HepG2 (cell line): ENCODE results near the gene KHK. TPM values are rescaled to one million over a fixed set of nuclear protein-coding genes. Genes with fewer than 3 reads are reported as not detected.

Experiments
- CENPX ChIP-seq: sonication (generic); formaldehyde crosslinking; IDR thresholded peaks from 2 replicates; pipeline ENCODE4 v1.9.0; 2021; ENCODE audit warnings: mild to moderate bottlenecking, missing genetic modification reagents, moderate library complexity
- HES4 ChIP-seq: sonication (generic); formaldehyde crosslinking; IDR thresholded peaks from 2 replicates; pipeline ENCODE4 v1.9.0; 2021; ENCODE audit warnings: mild to moderate bottlenecking, missing genetic modification reagents, borderline replicate concordance
- JUND ChIP-seq: sonication (generic); formaldehyde crosslinking; IDR thresholded peaks from 2 replicates; pipeline ENCODE4 v1.8.0; 2022; ENCODE audit warnings: mild to moderate bottlenecking, missing genetic modification reagents
- MIER3 ChIP-seq: IDR thresholded peaks from 2 replicates; pipeline ENCODE4 v1.6.1; 2016; ENCODE audit warnings: missing compliant biosample characterization, borderline replicate concordance
- NFE2L2 ChIP-seq: fragments of 150-350 bp; IDR thresholded peaks from 2 replicates; pipeline ENCODE4 v1.6.1; 2014; ENCODE audit warnings: low read length
- NFKB2 ChIP-seq: sonication (generic); formaldehyde crosslinking; IDR thresholded peaks from 2 replicates; pipeline ENCODE4 v1.4.0; 2020; ENCODE audit warnings: missing genetic modification reagents, borderline replicate concordance
- NKX3-1 ChIP-seq: sonication (generic); formaldehyde crosslinking; IDR thresholded peaks from 2 replicates; pipeline ENCODE4 v1.5.0; 2020; ENCODE audit warnings: missing genetic modification reagents
- PLRG1 ChIP-seq: fragments of 450-650 bp; conservative IDR thresholded peaks from 2 replicates; pipeline ENCODE4 v1.6.1; 2016
- SRSF4 ChIP-seq: fragments of 200-400 bp; formaldehyde crosslinking; IDR thresholded peaks from one replicate; pipeline ENCODE4 v1.6.1; 2018; ENCODE audit warnings: mild to moderate bottlenecking, low read depth, low read length, moderate library complexity; ENCODE audit not compliant: poor library complexity, severe bottlenecking
- YY1 ChIP-seq: IDR thresholded peaks from 2 replicates; pipeline ENCODE4 v1.6.1; 2011; ENCODE audit warnings: low read length, low read depth, moderate library complexity, mild to moderate bottlenecking; ENCODE audit not compliant: insufficient read depth, insufficient replicate concordance
- ZNF256 ChIP-seq: sonication (generic); formaldehyde crosslinking; conservative IDR thresholded peaks from 2 replicates; pipeline ENCODE4 v1.4.0; 2020; ENCODE audit warnings: missing genetic modification reagents
- ZNF460 ChIP-seq: sonication (generic); formaldehyde crosslinking; IDR thresholded peaks from 2 replicates; pipeline ENCODE4 v1.5.1; 2020; ENCODE audit warnings: missing genetic modification reagents, mild to moderate bottlenecking, borderline replicate concordance
- ZNF83 ChIP-seq: sonication (generic); formaldehyde crosslinking; IDR thresholded peaks from 2 replicates; pipeline ENCODE4 v1.4.0; 2020; ENCODE audit warnings: missing genetic modification reagents, mild to moderate bottlenecking, borderline replicate concordance
- polyA plus RNA-seq, 8 experiments: library from polyadenylated mRNA; depleted of rRNA in 3 of 8; stranded (reverse) in 7 of 8; unstranded in 1 of 8; fragments of >200 nt; fragmentation: Illumina TruSeq in 4 of 8; extraction: Trizol in 4 of 8; gene quantifications; 2 replicates each; pipeline versions ENCODE4 v1.2.1 to v1.2.3, GENCODE V29; 2011 to 2016; ENCODE audit warnings: low read depth in 4 of 8, missing spikeins in 1 of 8, mixed read lengths in 1 of 8; ENCODE audit not compliant: insufficient read depth in 1 of 8
- total RNA-seq, 5 experiments: library from RNA; depleted of rRNA; stranded (reverse); fragments of >200 nt; fragmentation: Illumina TruSeq; extraction: Trizol; gene quantifications; 2 replicates each; pipeline ENCODE4 v1.2.3, GENCODE V29; 2016; ENCODE audit warnings: low read depth in 1 of 5
- TF ChIP-seq, protein P1 (sequence below): sonication (generic); formaldehyde crosslinking; conservative IDR thresholded peaks from 2 replicates; pipeline ENCODE4 v1.4.0; 2020; ENCODE audit warnings: mild to moderate bottlenecking, missing genetic modification reagents, moderate library complexity
- TF ChIP-seq, protein P2 (sequence below): sonication (generic); formaldehyde crosslinking; IDR thresholded peaks from 2 replicates; pipeline ENCODE4 v1.4.0; 2020; ENCODE audit warnings: mild to moderate bottlenecking, missing genetic modification reagents
- TF ChIP-seq, protein P3 (sequence below): IDR thresholded peaks from 2 replicates; pipeline ENCODE4 v1.6.1; 2016; ENCODE audit warnings: low read depth, missing genetic modification reagents, missing compliant biosample characterization
- TF ChIP-seq, protein P4 (sequence below): sonication (generic); formaldehyde crosslinking; IDR thresholded peaks from 2 replicates; pipeline ENCODE4 v1.8.1; 2023; ENCODE audit warnings: missing genetic modification reagents, mild to moderate bottlenecking, borderline replicate concordance

KHK gene
- total and polyA plus RNA-seq, 2 of the 13 experiments (the other 11 are each of a cell fraction or from before 2014, with no cell fraction given): 40.9 to 99.2 TPM

DNA sequence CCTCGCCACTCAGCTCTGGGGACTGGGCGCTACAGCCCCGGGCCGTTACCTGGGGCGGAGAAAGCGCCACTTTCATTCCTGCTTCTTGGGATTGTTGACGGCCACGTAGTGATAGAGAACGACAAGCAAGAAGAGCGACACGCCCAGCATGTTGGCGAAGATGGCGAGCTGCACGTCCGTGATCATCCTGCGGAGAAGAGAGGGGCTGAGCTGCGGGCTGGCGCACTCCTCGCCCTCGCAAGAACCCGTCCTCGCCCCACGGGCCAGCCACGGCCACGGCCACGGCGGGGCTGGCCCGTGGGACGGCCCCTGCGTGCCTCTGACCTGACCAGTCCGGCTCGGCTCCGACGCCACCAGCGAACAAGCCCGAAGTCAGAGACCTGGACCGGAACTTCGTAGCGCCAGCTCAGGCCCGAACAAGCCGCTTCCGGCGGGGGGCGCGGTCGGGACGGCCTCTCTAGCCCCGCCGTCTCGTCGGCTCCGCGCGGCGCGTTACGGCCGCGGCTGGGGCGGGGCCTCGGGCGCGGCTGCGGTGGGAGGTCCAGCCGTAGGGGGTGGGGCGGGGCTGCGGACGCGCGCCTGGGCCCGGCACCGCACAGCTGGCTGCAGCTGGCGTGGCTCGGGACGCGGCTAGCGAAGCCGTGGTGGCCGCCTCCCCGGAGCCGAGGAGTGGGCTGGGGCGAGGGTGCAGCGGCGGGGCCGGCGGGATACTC, 15.1 kb upstream of the KHK start, which contains the start of gene OST4 (continued):
- TF ChIP-seq NFKB2 (0 out of 2 replicates have a peak, but pooled peaks have one; percentile 18), HES4 (CRISPR knock-in tag) (peak; percentile 51), JUND (CRISPR knock-in tag) (no peak), NFE2L2 (no peak), SRSF4 (no peak), ZNF460 (CRISPR knock-in tag) (no peak), MIER3 (peak; percentile 79; the same call in 1 of the 2 replicates), ZNF256 (CRISPR knock-in tag) (no peak), PLRG1 (no peak), ZNF83 (no peak; the same call in 1 of the 2 replicates), CENPX (no peak), YY1 (peak; percentile 82), NKX3-1 (CRISPR knock-in tag) (0 out of 2 replicates have a peak, but pooled peaks have one; percentile 19)
- TF ChIP-seq, protein P1, sequence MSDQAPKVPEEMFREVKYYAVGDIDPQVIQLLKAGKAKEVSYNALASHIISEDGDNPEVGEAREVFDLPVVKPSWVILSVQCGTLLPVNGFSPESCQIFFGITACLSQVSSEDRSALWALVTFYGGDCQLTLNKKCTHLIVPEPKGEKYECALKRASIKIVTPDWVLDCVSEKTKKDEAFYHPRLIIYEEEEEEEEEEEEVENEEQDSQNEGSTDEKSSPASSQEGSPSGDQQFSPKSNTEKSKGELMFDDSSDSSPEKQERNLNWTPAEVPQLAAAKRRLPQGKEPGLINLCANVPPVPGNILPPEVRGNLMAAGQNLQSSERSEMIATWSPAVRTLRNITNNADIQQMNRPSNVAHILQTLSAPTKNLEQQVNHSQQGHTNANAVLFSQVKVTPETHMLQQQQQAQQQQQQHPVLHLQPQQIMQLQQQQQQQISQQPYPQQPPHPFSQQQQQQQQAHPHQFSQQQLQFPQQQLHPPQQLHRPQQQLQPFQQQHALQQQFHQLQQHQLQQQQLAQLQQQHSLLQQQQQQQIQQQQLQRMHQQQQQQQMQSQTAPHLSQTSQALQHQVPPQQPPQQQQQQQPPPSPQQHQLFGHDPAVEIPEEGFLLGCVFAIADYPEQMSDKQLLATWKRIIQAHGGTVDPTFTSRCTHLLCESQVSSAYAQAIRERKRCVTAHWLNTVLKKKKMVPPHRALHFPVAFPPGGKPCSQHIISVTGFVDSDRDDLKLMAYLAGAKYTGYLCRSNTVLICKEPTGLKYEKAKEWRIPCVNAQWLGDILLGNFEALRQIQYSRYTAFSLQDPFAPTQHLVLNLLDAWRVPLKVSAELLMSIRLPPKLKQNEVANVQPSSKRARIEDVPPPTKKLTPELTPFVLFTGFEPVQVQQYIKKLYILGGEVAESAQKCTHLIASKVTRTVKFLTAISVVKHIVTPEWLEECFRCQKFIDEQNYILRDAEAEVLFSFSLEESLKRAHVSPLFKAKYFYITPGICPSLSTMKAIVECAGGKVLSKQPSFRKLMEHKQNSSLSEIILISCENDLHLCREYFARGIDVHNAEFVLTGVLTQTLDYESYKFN: no peak; the same call in 1 of the 2 replicates
- TF ChIP-seq, protein P2, sequence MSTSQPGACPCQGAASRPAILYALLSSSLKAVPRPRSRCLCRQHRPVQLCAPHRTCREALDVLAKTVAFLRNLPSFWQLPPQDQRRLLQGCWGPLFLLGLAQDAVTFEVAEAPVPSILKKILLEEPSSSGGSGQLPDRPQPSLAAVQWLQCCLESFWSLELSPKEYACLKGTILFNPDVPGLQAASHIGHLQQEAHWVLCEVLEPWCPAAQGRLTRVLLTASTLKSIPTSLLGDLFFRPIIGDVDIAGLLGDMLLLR: no peak; the same call in 1 of the 2 replicates
- TF ChIP-seq, protein P3, sequence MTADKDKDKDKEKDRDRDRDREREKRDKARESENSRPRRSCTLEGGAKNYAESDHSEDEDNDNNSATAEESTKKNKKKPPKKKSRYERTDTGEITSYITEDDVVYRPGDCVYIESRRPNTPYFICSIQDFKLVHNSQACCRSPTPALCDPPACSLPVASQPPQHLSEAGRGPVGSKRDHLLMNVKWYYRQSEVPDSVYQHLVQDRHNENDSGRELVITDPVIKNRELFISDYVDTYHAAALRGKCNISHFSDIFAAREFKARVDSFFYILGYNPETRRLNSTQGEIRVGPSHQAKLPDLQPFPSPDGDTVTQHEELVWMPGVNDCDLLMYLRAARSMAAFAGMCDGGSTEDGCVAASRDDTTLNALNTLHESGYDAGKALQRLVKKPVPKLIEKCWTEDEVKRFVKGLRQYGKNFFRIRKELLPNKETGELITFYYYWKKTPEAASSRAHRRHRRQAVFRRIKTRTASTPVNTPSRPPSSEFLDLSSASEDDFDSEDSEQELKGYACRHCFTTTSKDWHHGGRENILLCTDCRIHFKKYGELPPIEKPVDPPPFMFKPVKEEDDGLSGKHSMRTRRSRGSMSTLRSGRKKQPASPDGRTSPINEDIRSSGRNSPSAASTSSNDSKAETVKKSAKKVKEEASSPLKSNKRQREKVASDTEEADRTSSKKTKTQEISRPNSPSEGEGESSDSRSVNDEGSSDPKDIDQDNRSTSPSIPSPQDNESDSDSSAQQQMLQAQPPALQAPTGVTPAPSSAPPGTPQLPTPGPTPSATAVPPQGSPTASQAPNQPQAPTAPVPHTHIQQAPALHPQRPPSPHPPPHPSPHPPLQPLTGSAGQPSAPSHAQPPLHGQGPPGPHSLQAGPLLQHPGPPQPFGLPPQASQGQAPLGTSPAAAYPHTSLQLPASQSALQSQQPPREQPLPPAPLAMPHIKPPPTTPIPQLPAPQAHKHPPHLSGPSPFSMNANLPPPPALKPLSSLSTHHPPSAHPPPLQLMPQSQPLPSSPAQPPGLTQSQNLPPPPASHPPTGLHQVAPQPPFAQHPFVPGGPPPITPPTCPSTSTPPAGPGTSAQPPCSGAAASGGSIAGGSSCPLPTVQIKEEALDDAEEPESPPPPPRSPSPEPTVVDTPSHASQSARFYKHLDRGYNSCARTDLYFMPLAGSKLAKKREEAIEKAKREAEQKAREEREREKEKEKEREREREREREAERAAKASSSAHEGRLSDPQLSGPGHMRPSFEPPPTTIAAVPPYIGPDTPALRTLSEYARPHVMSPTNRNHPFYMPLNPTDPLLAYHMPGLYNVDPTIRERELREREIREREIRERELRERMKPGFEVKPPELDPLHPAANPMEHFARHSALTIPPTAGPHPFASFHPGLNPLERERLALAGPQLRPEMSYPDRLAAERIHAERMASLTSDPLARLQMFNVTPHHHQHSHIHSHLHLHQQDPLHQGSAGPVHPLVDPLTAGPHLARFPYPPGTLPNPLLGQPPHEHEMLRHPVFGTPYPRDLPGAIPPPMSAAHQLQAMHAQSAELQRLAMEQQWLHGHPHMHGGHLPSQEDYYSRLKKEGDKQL: no peak
- TF ChIP-seq, protein P4, sequence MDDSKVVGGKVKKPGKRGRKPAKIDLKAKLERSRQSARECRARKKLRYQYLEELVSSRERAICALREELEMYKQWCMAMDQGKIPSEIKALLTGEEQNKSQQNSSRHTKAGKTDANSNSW (CRISPR knock-in tag): peak; percentile 80; the same call in 1 of the 2 replicates
